Stromal cell of bone marrow (primary cell): ENCODE data around the gene MAMLD1.

Source experiments
- DNase-seq: peaks from one replicate; pipeline ENCODE4 v3.0.0-alpha.2; 2012; ENCODE audit warnings: low read depth

MAMLD1 gene

DNA sequence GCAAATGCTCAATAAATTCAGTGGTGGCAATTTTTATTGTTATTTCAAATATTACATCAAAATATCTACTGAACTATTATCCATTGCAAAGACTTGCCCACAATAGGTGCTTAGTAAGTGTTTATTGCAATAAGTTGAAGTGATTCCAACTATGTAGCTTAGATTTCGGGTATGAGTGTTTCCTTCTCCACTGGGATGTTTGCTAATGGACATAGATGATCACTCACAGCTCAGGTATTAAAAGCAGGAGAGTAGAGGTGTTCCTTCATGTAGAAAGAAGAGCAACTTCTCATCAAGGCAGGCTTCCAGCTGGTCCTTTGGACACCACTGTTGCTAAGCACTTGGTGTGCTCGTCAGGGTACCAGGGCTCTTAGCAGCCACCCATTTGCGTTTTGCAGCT lies 139.0 kb downstream of the MAMLD1 start:
- DNase-seq: no peak

DNA sequence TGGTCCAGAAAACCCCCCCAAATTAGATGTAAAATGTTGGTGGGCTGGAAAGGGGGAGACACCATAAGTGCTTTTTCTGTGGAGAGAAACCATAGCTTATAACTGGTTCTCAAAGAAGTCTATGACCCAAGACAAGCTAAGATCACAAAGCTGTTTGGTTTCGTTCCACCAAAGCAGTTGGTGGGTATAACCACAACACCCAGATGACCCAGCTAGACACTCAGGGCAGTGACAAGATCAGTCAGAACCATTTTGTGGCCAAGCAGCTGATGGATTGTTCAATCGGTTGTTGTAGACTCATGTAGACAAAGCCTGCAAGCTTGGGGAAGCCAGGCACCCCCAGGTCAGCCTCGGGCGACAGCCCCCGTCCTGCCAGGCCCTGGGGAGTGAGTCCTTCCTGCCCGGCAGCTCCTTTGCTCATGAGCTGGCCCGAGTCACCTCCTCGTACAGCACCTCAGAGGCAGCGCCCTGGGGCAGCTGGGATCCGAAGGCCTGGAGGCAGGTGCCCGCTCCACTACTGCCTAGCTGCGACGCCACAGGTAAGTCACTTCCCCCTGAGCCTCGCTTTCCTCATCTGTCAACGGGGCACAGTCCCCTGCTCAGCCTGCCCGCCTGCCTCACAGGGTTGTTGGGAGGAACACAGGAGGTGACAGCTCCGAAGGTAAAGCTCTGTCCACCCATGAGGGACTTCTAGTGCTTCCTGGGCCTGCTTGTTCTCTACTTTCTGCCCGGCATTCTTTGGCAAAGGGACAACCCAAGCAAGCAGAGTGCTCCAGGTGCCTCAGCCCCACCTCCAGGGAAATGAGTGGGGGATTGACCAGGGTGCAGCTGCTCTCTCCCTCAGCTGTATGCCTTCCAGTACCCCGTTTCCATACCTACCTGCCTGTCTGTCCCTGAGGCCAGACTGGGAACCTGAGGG lies 140.1 kb downstream of the MAMLD1 start:
- no peak for DNase-seq

DNA sequence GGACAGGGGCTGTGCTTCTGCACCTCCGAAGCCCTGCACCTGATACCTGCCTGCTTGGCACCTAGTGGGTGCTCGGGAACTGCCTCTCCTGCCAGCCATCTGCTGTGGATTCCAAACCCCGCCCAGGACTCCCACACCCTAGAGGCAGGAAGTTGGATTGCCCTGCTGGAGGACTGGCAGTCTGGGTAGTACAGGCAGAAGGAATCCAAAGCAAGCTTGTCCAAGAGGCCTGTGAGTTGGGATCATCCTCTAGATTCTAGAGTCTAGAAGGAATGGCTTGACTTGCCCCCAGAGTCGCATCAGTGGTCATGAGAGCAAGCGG lies 140.7 kb downstream of the MAMLD1 start:
- no peak for DNase-seq

DNA sequence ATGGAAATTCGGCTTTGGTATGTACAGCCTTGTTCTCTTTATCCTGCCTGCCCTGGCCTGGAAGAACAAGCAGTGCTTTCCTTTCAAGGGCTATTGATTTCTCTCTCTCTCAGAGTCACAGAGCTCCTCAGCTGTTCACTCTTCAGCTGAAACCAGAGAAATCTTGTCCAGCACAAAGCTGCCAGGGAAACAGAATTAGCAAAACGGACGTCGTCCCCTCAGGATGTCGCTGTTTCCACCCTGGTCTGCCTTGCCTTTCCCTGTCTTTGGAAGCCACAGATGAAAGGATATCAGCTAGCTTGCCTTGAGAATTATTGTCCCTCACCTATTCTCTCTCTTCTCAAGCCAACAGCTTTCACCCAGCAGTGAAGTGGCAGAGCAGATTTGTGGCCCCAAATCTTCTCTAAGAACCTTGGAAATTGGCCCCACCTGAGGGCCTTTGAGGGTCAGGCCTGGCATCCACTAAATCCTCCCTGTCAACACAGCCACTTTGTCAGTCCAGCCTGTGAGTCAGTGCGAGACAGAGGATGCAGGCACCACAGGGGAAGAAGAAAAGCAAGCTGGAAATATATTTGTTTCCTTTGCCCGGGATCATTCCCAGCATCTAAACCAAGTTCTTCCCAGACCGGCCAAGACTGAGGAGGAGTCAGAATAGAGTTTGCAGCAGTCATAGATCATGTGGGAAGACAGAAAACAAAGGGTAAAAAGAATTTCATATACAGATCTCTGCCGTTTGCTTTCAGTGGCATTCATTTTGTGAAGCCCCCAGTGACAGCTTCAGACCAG lies 141.5 kb downstream of the MAMLD1 start:
- DNase-seq: peak; percentile 38

DNA sequence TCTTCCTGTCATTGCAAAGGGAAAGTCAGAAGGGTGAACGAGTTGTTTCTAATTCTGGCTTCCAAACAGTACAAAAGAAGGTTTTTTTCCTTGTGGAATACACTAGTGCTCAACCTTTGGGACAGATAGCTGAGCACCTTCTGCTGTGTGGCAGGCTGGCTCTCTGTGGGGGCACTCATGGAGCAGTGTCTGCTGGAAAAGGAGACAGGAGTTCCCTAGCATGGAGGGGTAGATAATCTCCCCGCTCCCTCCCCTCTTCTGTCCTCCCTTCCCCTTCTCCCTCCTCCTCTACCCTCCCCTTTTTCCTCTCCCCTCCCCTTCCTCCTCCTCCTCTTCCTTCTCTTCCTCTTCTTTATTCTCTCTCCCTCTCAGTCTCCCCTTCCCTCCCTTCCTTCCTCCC lies 142.9 kb downstream of the MAMLD1 start:
- no peak for DNase-seq

DNA sequence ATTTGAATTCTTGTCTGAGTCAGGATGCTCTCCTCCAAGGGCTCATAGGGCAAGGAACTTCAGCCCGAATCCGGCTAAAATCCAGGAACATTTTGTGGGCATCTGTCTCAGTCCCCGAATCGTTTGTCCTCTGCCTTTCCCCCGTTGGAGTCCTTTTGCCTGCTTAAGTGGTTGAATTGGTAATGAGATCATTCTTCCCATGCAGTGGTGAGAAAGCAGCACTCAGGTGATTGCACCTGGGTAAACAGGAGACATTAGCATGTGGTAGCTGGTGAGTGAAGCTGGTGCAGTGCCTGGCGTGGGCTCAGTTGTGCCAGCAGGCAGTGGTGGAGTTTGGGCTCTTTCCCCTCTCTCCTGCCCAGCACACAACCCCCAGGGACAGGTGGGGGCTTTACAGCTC lies 143.4 kb downstream of the MAMLD1 start:
- DNase-seq: no peak

DNA sequence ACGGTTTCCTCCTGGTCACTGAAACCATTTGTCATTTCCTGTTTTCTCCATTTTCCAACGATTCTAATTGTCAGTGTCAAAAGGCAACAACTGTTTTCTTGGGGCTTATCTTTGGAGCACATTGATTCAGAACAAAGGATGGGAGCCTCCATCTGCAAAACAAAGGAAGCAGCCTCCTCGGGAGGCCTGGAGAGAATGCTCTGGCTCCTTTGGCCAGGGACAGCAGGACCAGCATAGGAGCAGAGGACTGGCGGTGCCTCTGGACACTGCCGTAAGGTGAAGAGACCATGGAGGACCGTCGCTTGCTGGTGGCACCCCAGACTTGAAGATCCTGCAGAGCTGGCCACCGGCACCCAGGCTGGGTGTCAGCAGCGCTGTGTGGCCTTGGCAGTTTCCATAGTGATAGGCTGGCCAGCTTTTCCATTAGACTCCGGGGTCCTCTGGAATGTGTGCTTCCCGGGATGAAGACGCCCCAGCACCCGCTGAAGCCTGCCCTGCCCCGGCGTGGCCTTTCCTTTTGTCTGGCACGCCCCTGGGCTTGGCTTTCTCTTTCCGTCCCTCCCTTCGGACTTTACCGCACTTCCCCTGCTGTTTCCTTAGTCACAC lies 144.2 kb downstream of the MAMLD1 start:
- no peak for DNase-seq

DNA sequence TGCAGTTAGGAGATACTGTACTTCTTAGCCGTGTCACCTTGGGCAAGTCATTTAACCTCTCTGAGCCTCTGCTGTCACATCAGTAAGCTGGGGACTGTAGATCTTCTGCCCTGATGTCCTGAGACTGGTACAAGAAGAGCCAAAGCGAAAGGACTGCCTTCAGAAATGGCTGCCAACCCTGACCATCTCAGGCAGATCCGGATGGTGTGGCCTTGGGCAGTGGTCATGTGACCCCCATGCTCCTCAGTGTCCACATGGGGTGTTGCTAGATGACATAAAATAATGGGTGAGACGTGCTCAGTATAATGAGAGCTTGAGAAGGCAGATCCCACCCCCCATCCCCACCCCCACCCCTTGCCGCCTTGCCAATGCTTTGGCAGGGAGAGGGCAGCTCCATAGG lies 144.9 kb downstream of the MAMLD1 start:
- DNase-seq: no peak

DNA sequence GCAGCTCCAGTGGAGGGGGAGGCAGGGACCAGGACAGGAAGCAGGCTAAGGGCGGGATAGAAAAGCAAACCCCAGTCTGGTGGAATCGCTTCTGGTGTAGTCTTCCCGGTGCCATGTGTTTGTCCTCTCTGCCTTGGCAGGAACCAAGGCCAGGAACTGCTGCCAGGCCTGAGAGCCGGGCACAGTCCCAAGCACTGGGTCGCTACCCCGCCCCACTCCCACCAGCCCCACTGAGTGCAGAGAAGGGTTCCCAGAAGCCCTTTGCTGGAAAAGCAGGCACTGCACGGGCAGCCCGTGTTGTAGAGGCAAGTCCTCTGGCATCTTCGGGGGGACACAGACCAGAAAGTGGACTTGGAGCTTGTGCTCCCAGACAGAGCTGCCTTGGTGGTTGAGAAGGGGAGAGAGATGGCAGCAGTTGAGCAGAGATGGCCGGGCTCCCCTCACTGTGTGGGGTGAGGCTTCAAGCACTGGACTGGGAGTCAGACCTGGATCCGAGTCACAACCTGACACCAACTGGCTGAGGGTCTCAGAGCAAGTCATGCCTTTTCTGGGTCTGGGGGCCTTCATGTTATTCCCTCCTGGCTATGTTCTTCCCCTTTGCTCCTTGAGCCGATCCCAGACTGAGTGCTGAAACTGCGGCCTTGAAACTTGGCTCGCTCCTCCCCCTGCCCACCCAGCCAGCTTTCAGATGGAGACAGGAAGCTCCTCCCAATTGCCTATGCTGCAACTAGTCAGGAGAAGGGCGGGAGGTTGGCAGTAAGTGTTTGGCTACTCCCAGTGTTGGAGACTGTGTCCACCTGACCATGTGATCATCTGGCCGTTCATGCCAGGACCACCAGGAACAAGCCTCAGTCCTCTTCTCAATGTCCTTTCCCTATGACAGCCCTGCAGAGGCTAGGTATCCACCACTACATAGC lies 145.6 kb downstream of the MAMLD1 start:
- DNase-seq: no peak

DNA sequence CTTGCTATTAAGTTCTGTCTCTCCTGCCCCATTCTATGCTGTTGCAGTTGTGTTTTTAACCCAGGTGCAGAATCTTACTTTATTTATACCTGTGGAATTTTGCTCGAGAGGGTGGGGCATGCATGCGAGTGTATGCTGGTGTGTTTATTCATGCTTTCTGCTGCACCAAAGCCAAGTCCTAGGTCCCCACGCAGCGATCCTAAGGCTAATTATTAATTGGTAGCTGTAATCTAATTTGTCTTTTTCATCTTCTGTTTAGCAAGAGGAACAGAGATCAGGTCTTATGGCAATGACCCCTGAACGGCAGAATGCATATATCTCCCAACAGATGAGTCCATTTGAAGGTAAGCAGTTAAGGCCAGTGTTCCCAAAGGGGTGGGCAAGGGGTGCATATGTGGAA lies 146.6 kb downstream of the MAMLD1 start:
- no peak for DNase-seq

DNA sequence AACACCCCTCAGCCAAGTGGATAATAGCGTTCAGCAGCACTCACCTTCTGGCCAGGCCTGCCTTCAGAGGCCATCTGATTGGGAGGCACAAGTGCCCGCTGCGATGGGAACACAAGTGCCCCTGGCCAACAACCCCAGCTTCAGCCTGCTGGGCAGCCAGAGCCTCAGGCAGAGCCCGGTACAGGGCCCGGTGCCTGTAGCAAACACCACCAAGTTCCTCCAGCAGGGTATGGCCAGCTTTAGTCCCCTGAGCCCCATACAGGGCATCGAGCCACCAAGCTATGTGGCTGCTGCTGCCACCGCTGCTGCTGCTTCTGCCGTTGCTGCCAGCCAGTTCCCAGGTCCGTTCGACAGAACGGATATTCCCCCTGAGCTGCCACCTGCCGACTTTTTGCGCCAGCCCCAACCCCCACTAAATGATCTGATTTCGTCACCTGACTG lies 149.4 kb downstream of the MAMLD1 start:
- DNase-seq: no peak

DNA sequence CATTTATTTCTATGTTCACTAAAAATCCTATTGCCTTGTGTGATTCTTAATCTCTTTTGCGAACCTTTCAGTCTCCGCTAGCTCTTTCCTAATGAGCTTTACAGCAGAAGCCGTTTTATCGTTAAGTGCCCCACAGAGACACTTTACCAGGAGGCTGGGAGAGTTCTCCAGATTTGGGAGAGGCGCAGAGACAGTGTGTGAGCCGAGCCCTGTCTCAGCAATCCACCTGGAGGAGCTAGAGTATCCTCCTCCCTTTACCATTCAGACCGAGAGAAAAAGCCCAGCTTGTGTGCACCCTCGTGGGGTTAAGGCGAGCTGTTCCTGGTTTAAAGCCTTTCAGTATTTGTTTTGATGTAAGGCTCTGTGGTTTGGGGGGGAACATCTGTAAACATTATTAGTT lies 150.4 kb downstream of the MAMLD1 start:
- DNase-seq: no peak

DNA sequence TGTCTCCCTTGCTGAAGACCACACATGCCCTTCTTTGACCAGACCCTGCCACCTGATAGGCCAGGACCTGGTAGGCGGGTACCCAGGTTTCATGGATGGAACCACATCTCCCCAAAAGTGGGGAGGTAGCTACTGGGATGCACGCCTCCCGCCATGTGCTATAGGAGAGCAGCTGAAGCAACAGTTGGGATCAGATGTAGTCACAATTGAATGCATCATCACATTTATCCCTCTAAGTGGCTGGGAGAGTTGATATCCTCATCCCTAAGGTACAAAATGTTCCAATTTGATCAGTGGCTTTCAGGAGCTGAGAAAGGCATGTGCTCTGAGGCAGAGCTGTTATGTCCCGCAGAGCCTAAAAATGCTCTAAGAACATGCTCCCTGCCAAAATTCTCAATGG lies 151.3 kb downstream of the MAMLD1 start:
- no peak for DNase-seq

DNA sequence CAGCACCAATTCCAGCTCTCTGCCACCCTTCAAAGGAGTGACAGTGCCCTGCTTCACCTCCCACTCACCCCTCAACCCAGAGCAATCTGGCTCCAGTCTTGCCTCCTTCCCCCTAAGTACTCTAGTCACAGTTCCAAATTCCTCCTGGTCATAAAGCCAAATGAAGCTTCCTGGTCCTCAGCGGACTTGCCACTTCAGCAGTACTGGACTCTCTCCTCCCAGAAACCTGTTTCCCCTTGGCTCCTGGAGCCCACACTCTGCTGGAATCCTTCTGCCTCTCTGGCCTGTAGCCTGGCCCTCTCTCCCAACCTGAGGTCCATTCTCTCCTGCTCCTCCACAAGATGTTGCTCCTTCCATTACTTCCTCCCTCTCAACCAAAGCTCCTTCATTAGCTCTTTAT lies 152.7 kb downstream of the MAMLD1 start:
- no peak for DNase-seq

DNA sequence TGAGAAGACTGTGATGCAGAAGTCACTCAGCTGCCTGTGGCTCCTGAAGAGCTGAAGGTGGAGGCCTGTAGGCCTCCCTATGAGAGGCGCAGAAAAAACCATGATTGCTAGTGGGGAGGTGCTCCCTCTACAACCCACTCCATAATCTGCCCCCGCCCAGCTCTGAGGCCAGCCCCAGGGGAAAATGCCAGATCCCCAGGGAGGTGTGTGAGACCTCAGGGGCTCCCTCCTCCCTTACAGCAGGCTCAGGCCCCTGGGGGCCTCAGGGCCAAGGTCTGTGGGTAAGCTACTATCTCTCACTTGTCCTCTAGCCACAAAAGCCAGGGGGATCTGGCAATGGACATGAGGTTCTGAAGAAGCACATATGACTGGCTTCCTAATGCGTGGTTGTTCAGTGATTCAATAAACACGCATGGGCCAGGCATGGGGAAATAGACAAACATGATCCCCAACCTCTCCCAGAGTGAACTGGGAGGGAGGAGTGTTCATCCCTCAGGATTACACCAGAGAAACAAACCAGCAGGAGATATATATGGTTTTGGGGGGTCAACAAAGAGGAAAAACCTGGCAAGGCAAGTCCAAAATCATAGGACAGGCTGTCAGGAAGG lies 154.3 kb downstream of the MAMLD1 start:
- peak; percentile 51 for DNase-seq

DNA sequence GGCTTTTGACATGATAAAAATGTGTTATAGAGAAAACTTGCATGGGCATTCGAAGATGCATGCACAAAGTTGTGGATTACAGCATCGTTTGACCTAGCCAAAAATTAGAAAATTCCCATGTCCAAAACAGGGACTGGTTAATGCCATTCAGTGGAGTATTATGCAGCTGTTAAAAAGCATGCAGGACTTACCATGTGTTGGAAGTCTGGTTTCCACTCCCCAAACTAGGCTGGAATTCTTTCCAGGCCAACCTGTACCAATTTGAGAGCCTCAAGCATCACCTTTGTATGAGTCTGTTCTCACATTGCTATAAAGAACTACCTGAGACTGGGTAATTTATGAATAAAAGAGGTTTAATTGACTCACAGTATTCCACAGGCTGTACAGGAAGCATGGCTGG lies 159.4 kb downstream of the MAMLD1 start:
- no peak for DNase-seq

DNA sequence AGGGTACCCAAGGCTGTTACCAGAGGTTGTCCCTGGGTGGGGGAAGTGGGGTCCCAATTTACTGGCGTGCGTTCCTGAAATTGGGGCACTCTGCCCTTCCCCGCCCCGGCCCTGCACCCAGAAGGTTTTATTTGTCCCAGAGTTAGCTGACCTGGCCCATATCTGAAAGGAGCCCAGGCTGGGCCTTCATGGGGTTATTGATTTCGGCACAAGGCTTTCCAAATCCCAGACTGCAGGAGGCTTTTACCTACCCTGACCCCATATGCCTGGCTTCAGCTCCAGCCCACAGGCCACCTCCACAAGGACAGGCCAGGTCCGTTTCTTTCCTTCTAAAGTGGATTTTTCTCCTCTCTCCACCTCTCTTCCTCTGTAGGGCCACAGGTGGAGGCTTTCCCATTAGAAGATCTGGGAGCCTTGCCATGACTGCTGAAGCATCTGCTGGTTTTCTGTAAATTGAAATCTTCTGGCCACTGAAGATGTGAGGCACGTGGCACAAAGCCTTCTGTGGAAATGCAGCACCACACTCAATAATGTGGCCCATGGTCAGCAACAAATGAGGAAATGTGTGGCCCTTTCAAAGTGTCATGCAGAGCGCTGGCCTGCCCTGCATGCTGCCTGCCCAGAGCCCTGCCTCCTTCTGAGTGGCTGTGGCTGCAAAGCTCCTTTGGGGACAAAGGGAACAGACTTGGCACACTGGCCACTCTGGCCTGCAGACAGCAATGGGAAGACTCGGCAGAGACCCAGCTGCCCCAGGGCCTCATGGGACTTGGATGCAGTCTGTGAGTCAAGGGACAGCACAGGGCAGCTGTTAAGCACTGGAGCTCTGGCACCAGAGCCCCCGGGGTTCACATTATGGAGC lies 162.2 kb downstream of the MAMLD1 start:
- no peak for DNase-seq

DNA sequence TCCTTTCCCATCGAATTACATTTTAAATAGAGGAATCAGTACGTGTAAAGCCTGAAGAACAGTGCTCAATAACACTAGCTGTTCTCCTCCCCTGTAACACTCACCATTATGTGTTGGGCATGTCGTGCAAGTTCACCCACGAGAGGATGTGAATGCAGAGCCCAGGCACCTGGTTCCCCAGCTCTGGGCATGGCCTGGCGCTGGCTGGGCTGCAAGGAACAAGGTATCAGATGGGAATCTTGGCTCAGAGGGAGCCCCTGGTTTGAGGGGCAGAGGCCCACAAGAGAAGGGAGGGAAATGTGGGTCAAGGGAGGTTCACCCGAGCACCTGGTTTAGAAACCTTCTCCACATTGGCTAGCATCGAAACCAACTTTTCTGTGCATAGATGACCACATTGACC lies 163.6 kb downstream of the MAMLD1 start:
- DNase-seq: no peak

DNA sequence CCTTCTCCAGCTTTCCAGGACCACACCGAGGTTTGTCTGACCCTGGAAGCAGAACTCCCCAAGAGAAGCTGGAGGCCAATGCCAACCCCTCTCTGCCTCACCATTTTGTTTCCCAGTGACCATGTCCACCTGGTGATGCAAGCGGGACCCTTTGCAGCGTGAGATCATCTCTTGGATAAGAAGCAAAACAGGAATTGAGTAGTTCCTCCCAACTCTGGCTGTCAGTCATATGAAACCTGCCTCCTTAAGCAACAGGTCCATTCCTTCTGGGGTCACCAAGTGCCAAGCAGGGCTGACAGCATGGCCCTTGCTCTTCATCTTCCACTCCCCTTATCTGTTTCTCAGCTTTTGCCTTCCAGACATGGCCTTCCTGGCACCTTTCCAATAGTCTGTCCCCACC lies 164.0 kb downstream of the MAMLD1 start:
- DNase-seq: no peak

DNA sequence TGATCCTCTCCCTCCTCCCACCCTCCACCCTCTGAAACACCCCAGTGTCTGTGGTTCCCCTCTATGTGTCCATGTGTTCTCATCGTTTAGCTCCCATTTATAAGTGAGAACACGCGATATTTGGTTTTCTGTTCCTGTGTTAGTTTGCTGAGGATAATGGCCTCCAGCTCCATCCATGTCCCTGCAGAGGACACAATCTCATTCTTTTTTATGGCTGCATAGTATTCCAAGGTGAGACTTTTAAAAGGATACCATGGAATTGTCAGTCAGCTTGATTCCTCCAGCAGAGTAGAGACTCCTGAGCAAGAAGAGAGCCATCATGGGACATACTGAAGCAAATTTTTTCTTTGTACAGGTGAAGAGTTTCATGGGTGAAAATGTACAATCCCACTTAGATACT lies 166.5 kb downstream of the MAMLD1 start:
- DNase-seq: no peak

DNA sequence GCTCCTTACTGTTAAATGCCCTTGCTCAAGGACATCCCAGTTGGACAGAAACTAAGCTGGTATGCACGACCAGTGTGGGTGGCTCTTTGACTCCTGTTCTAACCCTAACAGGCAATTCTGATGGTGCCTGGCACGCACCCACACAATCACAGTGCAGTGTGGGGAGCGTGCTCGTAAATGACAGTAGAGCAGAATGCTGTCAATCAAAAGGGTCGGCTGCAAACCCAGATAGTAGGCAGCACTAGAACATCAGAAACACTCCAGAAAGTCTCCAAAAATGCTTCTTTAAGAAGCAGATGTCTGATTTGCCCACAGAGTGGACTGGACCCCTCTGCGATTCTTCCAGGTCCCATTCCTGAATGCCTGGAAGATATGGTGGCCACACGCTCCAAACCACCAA lies 167.7 kb downstream of the MAMLD1 start:
- no peak for DNase-seq
